Smooth muscle cell (in vitro differentiated cells): ENCODE measurements around the gene DPP6. TPM values are rescaled to one million over a fixed set of nuclear protein-coding genes. Genes with fewer than 3 reads are reported as not detected.

Source experiments
- DNase-seq: peaks from one replicate; lab custom pipeline; 2025; ENCODE audit not compliant: unreplicated experiment; lab: John Stamatoyannopoulos, UW
- H2AFZ ChIP-seq: fragments of 200-600 bp; sonication (generic); 2 replicates; pipeline ENCODE4 v1.6.0; 2016; ENCODE audit warnings: antibody characterized with exemption, low read depth, mild to moderate bottlenecking
- H3F3A ChIP-seq: fragments of 200-600 bp; sonication (generic); 2 replicates; pipeline ENCODE4 v1.6.0; 2017; ENCODE audit warnings: antibody characterized with exemption, low read depth
- H3K27ac ChIP-seq: fragments of 200-600 bp; sonication (generic); 2 replicates; pipeline ENCODE4 v1.5.1; 2016; ENCODE audit warnings: low read depth, mild to moderate bottlenecking
- H3K27me3 ChIP-seq: fragments of 200-600 bp; sonication (generic); 2 replicates; pipeline ENCODE4 v1.6.1; 2016; ENCODE audit warnings: low read depth, mild to moderate bottlenecking
- H3K36me3 ChIP-seq: fragments of 200-600 bp; sonication (generic); 2 replicates; pipeline ENCODE4 v1.5.1; 2016; ENCODE audit warnings: low read depth
- H3K4me1 ChIP-seq: fragments of 200-600 bp; sonication (generic); 2 replicates; pipeline ENCODE4 v1.5.1; 2016; ENCODE audit warnings: low read depth
- H3K4me2 ChIP-seq: fragments of 200-600 bp; sonication (generic); 2 replicates; pipeline ENCODE4 v1.6.0; 2016; ENCODE audit warnings: mild to moderate bottlenecking
- H3K4me3 ChIP-seq: fragments of 200-600 bp; sonication (generic); 2 replicates; pipeline ENCODE4 v1.5.1; 2016; ENCODE audit warnings: mild to moderate bottlenecking
- H3K79me2 ChIP-seq: fragments of 200-600 bp; sonication (generic); 2 replicates; pipeline ENCODE4 v1.6.0; 2016; ENCODE audit warnings: low read depth, mild to moderate bottlenecking
- H3K9ac ChIP-seq: fragments of 200-600 bp; sonication (generic); 2 replicates; pipeline ENCODE4 v1.6.0; 2016; ENCODE audit warnings: low read depth
- H3K9me3 ChIP-seq: fragments of 200-600 bp; sonication (generic); replicated peaks from 2 replicates; pipeline ENCODE4 v1.5.1; 2016; ENCODE audit warnings: low read depth
- H4K20me1 ChIP-seq: fragments of 200-600 bp; sonication (generic); 2 replicates; pipeline ENCODE4 v1.6.0; 2016; ENCODE audit warnings: low read depth
- CTCF ChIP-seq: fragments of 200-600 bp; sonication (generic); IDR thresholded peaks from 2 replicates; pipeline ENCODE4 v1.5.1; 2017; ENCODE audit warnings: borderline replicate concordance, mild to moderate bottlenecking, antibody characterized with exemption; ENCODE audit not compliant: insufficient read depth, poor library complexity, severe bottlenecking
- WGBS: methylation state at CpG from one replicate; pipeline ENCODE4 v1.1.7; 2016; ENCODE audit warnings: low lambda C conversion rate; 5-methylcytosine and 5-hydroxymethylcytosine counted together
- polyA plus RNA-seq: library from polyadenylated mRNA; unstranded; fragments of >200 nt; fragmentation: Nextera tagmentation; extraction: Ambion mirVana; gene quantifications from 2 replicates; pipeline ENCODE4 v1.2.1, GENCODE V29; 2016
- total RNA-seq: library from RNA; depleted of rRNA; stranded (reverse); fragments of >200 nt; gene quantifications from 2 replicates; pipeline ENCODE4 v1.2.3, GENCODE V29; 2014

Gene DPP6
- total and polyA plus RNA-seq, 2 experiments from 2014 or later = 0.72 TPM; not detected in 1

GRCh38 chr7:154914308-154914995 is 862.3 kb downstream of the DPP6 start:
- Histone ChIP-seq H3K4me1 (no peaks in the 10 kb centered on the region), H3K27me3 (no peaks in the 10 kb centered on the region), H3K4me2 (no peak overlapping the region), H3K4me3 (no peak overlapping the region), H3K27ac (no peak overlapping the region), H3F3A (no peaks in the 10 kb centered on the region), H3K79me2 (no peaks in the 10 kb centered on the region), H4K20me1 (no peaks in the 10 kb centered on the region), H3K9ac (no peak overlapping the region), H3K36me3 (no peaks in the 10 kb centered on the region), H2AFZ (no peak overlapping the region), H3K9me3 (no peaks in the 10 kb centered on the region)
- DNase-seq = no peak
- 84% methylated on average over 36 of the region's 36 CpGs for WGBS
- TF ChIP-seq CTCF = no peak

DNA sequence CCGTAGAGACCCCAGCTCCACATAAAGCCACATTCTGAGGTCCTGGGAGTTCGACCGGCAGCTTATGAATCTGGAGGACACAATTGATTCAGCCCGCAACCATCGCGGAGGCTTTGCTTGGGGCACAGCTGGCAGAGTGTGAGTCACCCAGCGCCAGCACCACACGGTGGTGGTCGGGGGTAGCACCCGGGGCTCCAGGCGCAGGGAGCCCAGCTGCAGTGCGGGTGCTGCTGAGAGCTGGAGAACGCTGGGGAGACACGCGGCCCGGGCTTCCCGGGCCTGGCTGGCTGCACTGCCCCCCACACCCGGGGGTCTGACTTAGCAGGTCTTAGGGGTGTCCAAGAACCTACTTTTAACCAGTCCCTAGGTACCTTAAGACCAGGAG is 862.8 kb downstream of the DPP6 start:
- Histone ChIP-seq H3K9ac (no peak overlapping the region), H3K4me3 (no peak overlapping the region), H3K4me2 (no peak overlapping the region), H3F3A (no peaks in the 10 kb centered on the region), H3K4me1 (no peaks in the 10 kb centered on the region), H3K27me3 (no peaks in the 10 kb centered on the region), H3K36me3 (no peaks in the 10 kb centered on the region), H4K20me1 (no peaks in the 10 kb centered on the region), H3K27ac (no peak overlapping the region), H3K9me3 (no peaks in the 10 kb centered on the region), H3K79me2 (no peaks in the 10 kb centered on the region), H2AFZ (no peak overlapping the region)
- 84% methylated on average over 18 of the region's 18 CpGs for WGBS
- DNase-seq = no peak
- TF ChIP-seq CTCF = no peak

DNA sequence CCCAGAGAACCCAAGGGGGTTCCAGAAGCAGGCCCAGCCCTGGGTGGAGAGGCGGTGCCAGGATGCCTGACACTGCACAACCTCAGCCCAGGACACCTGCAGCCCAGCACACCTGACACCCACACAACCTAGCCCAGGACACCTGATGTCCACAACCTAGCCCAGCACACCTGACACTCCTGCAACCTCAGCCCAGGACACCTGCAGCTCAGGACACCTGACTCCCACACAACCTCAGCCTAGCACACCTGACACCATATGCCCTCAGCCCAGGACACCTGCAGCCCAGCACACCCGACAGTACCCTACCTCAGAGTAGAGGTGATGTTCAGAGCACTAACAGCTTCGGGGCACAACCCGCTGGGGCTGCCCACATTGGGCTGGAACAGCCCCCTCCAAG is 863.4 kb downstream of the DPP6 start:
- H3K4me1 ChIP-seq = no peaks in the 10 kb centered on the region
- 96% methylated on average over 4 of the region's 4 CpGs for WGBS
- no peak for DNase-seq
- H2AFZ ChIP-seq = no peak overlapping the region
- no peaks in the 10 kb centered on the region for H4K20me1 ChIP-seq
- no peaks in the 10 kb centered on the region for H3K27me3 ChIP-seq
- H3K36me3 ChIP-seq = no peaks in the 10 kb centered on the region
- H3K27ac ChIP-seq = no peak overlapping the region
- no peaks in the 10 kb centered on the region for H3K9me3 ChIP-seq
- H3K9ac ChIP-seq = no peak overlapping the region
- TF ChIP-seq CTCF = no peak
- H3K79me2 ChIP-seq = no peaks in the 10 kb centered on the region
- no peak overlapping the region for H3K4me2 ChIP-seq
- H3K4me3 ChIP-seq = no peak overlapping the region
- H3F3A ChIP-seq = no peaks in the 10 kb centered on the region

DNA sequence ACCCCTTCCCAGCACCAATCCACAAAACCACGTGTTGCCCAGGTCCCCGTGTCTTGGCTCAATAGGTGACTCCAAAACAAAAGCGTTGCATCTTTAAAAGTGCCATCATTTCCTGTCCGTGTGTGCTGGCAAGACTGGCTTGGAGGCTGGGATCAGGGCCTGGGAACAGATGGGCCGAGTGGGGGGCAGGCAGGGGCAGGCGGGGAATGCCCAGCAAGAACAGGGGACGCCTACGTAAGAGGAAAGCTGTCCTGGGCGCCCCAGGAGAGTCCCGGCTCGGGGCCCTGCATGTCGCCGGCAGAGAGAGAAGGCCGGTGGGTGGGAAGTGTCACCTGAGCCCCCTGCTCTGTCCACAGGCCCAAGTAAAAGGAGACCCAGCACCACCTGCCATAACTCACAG is 864.2 kb downstream of the DPP6 start:
- H3K4me3 ChIP-seq = no peak overlapping the region
- TF ChIP-seq CTCF = no peak
- no peak overlapping the region for H2AFZ ChIP-seq
- DNase-seq = no peak
- no peaks in the 10 kb centered on the region for H3K79me2 ChIP-seq
- H3K4me2 ChIP-seq = no peak overlapping the region
- no peaks in the 10 kb centered on the region for H3K4me1 ChIP-seq
- WGBS = 91% methylated on average over 8 of the region's 14 CpGs
- H3K27me3 ChIP-seq = no peaks in the 10 kb centered on the region
- no peak overlapping the region for H3K9ac ChIP-seq
- H3K9me3 ChIP-seq = no peaks in the 10 kb centered on the region
- H4K20me1 ChIP-seq = no peaks in the 10 kb centered on the region
- H3F3A ChIP-seq = no peaks in the 10 kb centered on the region
- H3K27ac ChIP-seq = no peak overlapping the region
- H3K36me3 ChIP-seq = no peaks in the 10 kb centered on the region
